HFFc6 (cell line): ENCODE data around the gene AKAP13. TPM values are rescaled to one million over a fixed set of nuclear protein-coding genes. Genes with fewer than 3 reads are reported as not detected.
"Not testable (repeated sequence)": the region's sequence is repeated elsewhere in the genome, so short reads cannot be mapped to it uniquely, and the experiment has no call there.

ENCODE experiments used
- DNase-seq: peaks from one replicate; pipeline ENCODE4 v3.0.0-alpha.2; 2018
- H3K27ac Mint-ChIP-seq: 2 replicates; pipeline ENCODE4 v1.8.0; 2020; ENCODE audit warnings: mild to moderate bottlenecking, mixed read lengths
- H3K27me3 Mint-ChIP-seq: 2 replicates; pipeline ENCODE4 v1.8.0; 2021; ENCODE audit warnings: mild to moderate bottlenecking, moderate library complexity, mixed read lengths; ENCODE audit not compliant: insufficient read depth
- H3K36me3 Mint-ChIP-seq: 2 replicates; pipeline ENCODE4 v1.8.0; 2021; ENCODE audit warnings: low read depth, mixed read lengths
- H3K4me1 Mint-ChIP-seq: 2 replicates; pipeline ENCODE4 v1.8.0; 2020; ENCODE audit warnings: low read depth, mixed read lengths
- H3K4me3 Mint-ChIP-seq: 2 replicates; pipeline ENCODE4 v1.8.0; 2020; ENCODE audit warnings: mild to moderate bottlenecking, moderate library complexity, mixed read lengths
- H3K9me3 Mint-ChIP-seq: 2 replicates; pipeline ENCODE4 v1.8.0; 2020; ENCODE audit warnings: mild to moderate bottlenecking, mixed read lengths
- CTCF ChIP-seq: fragments of 200-600 bp; sonication (generic); IDR thresholded peaks from 2 replicates; pipeline ENCODE4 v1.5.0; 2021; ENCODE audit warnings: antibody characterized with exemption, mild to moderate bottlenecking
- total RNA-seq, 6 experiments: library from RNA; stranded (reverse); fragmentation: NEBNext Ultra II Directional; extraction: Animal tissue kit (Norgen Biotek cat#: 25700); gene quantifications; 2 replicates in 1 of 6; 3 replicates in 5 of 6; pipeline ENCODE4 v1.2.3, GENCODE V29; 2021

AKAP13 gene
- total RNA-seq, 6 experiments from 2014 or later, result 29.0 to 51.3 (median 35.6) TPM

GRCh38 chr15:85649372-85649771, 269.0 kb downstream of the AKAP13 start:
- H3K36me3 Mint-ChIP-seq, result peaks cover 28% of the 10 kb centered on the region
- TF ChIP-seq CTCF, result no peak
- peak overlapping the region; percentile 44 for H3K4me3 Mint-ChIP-seq
- no peaks in the 10 kb centered on the region; the same call in 1 of the 2 replicates for H3K9me3 Mint-ChIP-seq
- H3K27ac Mint-ChIP-seq, result peak overlapping the region; percentile 93
- peaks cover 44% of the 10 kb centered on the region for H3K4me1 Mint-ChIP-seq
- DNase-seq, result peak; percentile 64
- peaks cover 1% of the 10 kb centered on the region for H3K27me3 Mint-ChIP-seq

GRCh38 chr15:85651548-85651947, 271.1 kb downstream of the AKAP13 start:
- TF ChIP-seq CTCF, result no peak
- peaks cover 29% of the 10 kb centered on the region for H3K4me1 Mint-ChIP-seq
- no peak for DNase-seq
- H3K27me3 Mint-ChIP-seq, result peaks cover 1% of the 10 kb centered on the region
- no peaks in the 10 kb centered on the region; the same call in 1 of the 2 replicates for H3K9me3 Mint-ChIP-seq
- no peak overlapping the region for H3K27ac Mint-ChIP-seq
- peaks cover 20% of the 10 kb centered on the region for H3K36me3 Mint-ChIP-seq
- H3K4me3 Mint-ChIP-seq, result no peak overlapping the region

GRCh38 chr15:85652457-85652856, 272.1 kb downstream of the AKAP13 start:
- DNase-seq, result no peak
- Mint-ChIP-seq H3K27me3 (peaks cover 1% of the 10 kb centered on the region), H3K4me1 (peaks cover 23% of the 10 kb centered on the region), H3K36me3 (peaks cover 11% of the 10 kb centered on the region), H3K4me3 (no peak overlapping the region), H3K9me3 (no peaks in the 10 kb centered on the region), H3K27ac (no peak overlapping the region; the same call in 1 of the 2 replicates)
- no peak for TF ChIP-seq CTCF

GRCh38 chr15:85657132-85657531, 276.7 kb downstream of the AKAP13 start:
- H3K4me1 Mint-ChIP-seq, result no peaks in the 10 kb centered on the region
- no peaks in the 10 kb centered on the region; the same call in 1 of the 2 replicates for H3K27me3 Mint-ChIP-seq
- no peak for TF ChIP-seq CTCF
- peaks cover 25% of the 10 kb centered on the region for H3K36me3 Mint-ChIP-seq
- H3K27ac Mint-ChIP-seq, result no peak overlapping the region
- no peaks in the 10 kb centered on the region for H3K9me3 Mint-ChIP-seq
- no peak overlapping the region for H3K4me3 Mint-ChIP-seq
- no peak for DNase-seq

DNA sequence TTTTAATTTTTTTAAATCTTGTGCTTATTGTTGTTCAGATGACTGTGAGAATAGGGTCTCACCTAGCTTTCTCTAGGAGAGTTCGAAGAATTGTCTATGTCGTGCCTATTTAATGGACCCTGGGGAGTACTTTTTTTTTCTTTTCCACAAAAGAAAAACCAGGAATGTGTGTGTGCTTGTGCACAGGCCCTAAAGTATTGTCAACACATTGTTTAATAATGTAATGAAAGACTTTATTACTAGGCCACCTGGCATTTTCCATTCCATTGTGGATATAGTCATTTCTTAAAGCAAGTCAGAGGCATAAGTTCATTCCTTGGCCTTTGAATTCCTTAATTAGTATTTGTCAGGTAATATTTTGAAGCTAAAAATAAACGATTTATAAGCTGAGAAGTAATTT, 278.4 kb downstream of the AKAP13 start:
- Mint-ChIP-seq H3K27me3 (no peaks in the 10 kb centered on the region), H3K4me1 (no peaks in the 10 kb centered on the region), H3K4me3 (no peak overlapping the region), H3K36me3 (peaks cover 30% of the 10 kb centered on the region), H3K27ac (no peak overlapping the region), H3K9me3 (no peaks in the 10 kb centered on the region)
- TF ChIP-seq CTCF, result no peak
- DNase-seq, result no peak

DNA sequence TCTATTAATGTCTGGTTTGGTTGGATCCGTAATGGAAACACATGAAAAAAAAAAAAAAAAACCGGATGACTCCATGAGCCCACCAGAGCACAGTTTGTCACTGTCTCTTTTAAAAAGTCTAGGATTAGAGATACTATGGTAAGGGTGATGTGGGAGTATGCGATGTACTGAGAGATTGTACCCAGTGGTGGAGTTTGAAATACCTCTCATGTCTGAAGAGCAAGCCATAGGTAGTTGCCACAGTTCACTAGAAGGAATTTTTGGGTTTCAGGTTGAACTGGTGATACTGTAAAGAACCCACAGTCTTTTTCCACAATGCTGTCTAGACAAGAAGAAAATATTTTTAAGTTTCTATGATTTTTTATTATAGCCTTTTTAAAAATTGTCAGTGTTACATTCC, 281.5 kb downstream of the AKAP13 start:
- no peak for DNase-seq
- Mint-ChIP-seq H3K4me1 (peaks cover 6% of the 10 kb centered on the region), H3K9me3 (no peaks in the 10 kb centered on the region), H3K4me3 (no peak overlapping the region), H3K27ac (no peak overlapping the region), H3K36me3 (peaks cover 52% of the 10 kb centered on the region), H3K27me3 (no peaks in the 10 kb centered on the region; the same call in 1 of the 2 replicates)
- no peak for TF ChIP-seq CTCF

DNA sequence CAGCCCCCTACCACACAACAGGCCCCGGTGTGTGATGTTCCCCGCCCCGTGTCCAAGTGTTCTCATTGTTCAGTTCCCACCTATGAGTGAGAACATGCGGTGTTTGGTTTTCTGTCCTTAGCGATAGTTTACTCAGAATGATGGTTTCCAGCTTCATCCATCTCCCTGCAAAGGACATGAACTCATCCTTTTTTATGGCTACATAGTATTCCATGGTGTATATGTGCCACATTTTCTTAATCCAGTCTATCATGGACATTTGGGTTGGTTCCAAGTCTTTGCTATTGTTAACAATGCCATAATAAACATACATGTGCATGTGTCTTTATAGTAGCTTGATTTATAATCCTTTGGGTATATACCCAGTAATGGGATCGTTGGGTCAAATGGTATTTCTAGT, 285.3 kb downstream of the AKAP13 start:
- DNase-seq, H3K9me3 Mint-ChIP-seq, H3K4me3 Mint-ChIP-seq, H3K27me3 Mint-ChIP-seq: not testable (repeated sequence)
- peaks cover 57% of the 10 kb centered on the region for H3K36me3 Mint-ChIP-seq
- H3K4me1 Mint-ChIP-seq, result peaks cover 28% of the 10 kb centered on the region
- H3K27ac Mint-ChIP-seq, result peak overlapping the region; percentile 42; the same call in 1 of the 2 replicates
